OCI-LY3 (cell line): ENCODE measurements around the gene P3R3URF.

Experiments used
- EZH2phosphoT487 ChIP-seq: fragments of 200-600 bp; shearing (Covaris generic); IDR thresholded peaks from 2 replicates; pipeline ENCODE4 v1.6.1; 2018; ENCODE audit warnings: antibody characterized with exemption, mixed run types, low read depth
- TF ChIP-seq, protein P1 (sequence below): fragments of 200-600, 300-600 bp; sonication (generic); IDR thresholded peaks from 2 replicates; pipeline ENCODE4 v1.5.1; 2014; ENCODE audit warnings: antibody characterized with exemption, low read length, low read depth

GRCh38 chr1:46218443-46218842, 42.2 kb upstream of the P3R3URF start:
- TF ChIP-seq, protein P1, sequence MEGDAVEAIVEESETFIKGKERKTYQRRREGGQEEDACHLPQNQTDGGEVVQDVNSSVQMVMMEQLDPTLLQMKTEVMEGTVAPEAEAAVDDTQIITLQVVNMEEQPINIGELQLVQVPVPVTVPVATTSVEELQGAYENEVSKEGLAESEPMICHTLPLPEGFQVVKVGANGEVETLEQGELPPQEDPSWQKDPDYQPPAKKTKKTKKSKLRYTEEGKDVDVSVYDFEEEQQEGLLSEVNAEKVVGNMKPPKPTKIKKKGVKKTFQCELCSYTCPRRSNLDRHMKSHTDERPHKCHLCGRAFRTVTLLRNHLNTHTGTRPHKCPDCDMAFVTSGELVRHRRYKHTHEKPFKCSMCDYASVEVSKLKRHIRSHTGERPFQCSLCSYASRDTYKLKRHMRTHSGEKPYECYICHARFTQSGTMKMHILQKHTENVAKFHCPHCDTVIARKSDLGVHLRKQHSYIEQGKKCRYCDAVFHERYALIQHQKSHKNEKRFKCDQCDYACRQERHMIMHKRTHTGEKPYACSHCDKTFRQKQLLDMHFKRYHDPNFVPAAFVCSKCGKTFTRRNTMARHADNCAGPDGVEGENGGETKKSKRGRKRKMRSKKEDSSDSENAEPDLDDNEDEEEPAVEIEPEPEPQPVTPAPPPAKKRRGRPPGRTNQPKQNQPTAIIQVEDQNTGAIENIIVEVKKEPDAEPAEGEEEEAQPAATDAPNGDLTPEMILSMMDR = no peak
- TF ChIP-seq EZH2phosphoT487 = no peak
